NCI-H2227 (cell line): Measurements from ENCODE around the gene TBC1D7.
"Not testable (repeated sequence)": the region's sequence is repeated elsewhere in the genome, so short reads cannot be mapped to it uniquely, and the experiment has no call there.

Experiments
- DNase-seq: peaks from one replicate; lab custom pipeline; 2025; ENCODE audit not compliant: unreplicated experiment; lab: John Stamatoyannopoulos, UW

Gene TBC1D7

GRCh38 chr6:13326031-13326586, 2.2 kb downstream of the TBC1D7 start:
- not testable (repeated sequence) for DNase-seq

GRCh38 chr6:13319891-13320564, 8.3 kb downstream of the TBC1D7 start:
- DNase-seq: no peak

GRCh38 chr6:13318821-13319220, 9.5 kb downstream of the TBC1D7 start:
- DNase-seq: no peak

GRCh38 chr6:13315896-13316295, 12.4 kb downstream of the TBC1D7 start:
- no peak for DNase-seq

GRCh38 chr6:13314806-13315205, 13.5 kb downstream of the TBC1D7 start:
- no peak for DNase-seq

- no peak for DNase-seq
These were observed 17.2 kb downstream of the TBC1D7 start for GRCh38 chr6:13311155-13311554.

GRCh38 chr6:13308332-13308731, 20.0 kb downstream of the TBC1D7 start:
- DNase-seq: no peak

- DNase-seq: no peak
These were observed 20.8 kb downstream of the TBC1D7 start for GRCh38 chr6:13307508-13307995.

GRCh38 chr6:13305791-13306190, 22.5 kb downstream of the TBC1D7 start:
- DNase-seq: no peak

- DNase-seq: no peak
These were observed 23.0 kb downstream of the TBC1D7 start for GRCh38 chr6:13305288-13305687.

- DNase-seq: no peak
These were observed 23.6 kb downstream of the TBC1D7 start for GRCh38 chr6:13304580-13305260.

- DNase-seq: no peak
These were observed 24.2 kb downstream of the TBC1D7 start for GRCh38 chr6:13304101-13304500.

- DNase-seq: no peak
These were observed 24.7 kb downstream of the TBC1D7 start for GRCh38 chr6:13303668-13304017.

GRCh38 chr6:13302751-13303667, 25.3 kb downstream of the TBC1D7 start:
- no peak for DNase-seq

- no peak for DNase-seq
These were observed 26.0 kb downstream of the TBC1D7 start for GRCh38 chr6:13302291-13302690.

GRCh38 chr6:13300643-13301590, 27.4 kb downstream of the TBC1D7 start:
- DNase-seq: no peak

- DNase-seq: no peak
These were observed 28.4 kb downstream of the TBC1D7 start for GRCh38 chr6:13299918-13300317.

- no peak for DNase-seq
These were observed 28.9 kb downstream of the TBC1D7 start for GRCh38 chr6:13299403-13299821.

- DNase-seq: no peak
These were observed 29.9 kb downstream of the TBC1D7 start for GRCh38 chr6:13298446-13298845.

GRCh38 chr6:13297391-13297790, 30.9 kb downstream of the TBC1D7 start:
- DNase-seq: no peak
